HepG2 (cell line): ENCODE measurements around the gene FKBP10. TPM values are rescaled to one million over a fixed set of nuclear protein-coding genes. Genes with fewer than 3 reads are reported as not detected.

Experiments
- BRF2 ChIP-seq: sonication (generic); formaldehyde crosslinking; IDR thresholded peaks from 2 replicates; pipeline ENCODE4 v1.8.1; 2022; ENCODE audit warnings: mild to moderate bottlenecking, missing genetic modification reagents
- DRAP1 ChIP-seq: IDR thresholded peaks from 2 replicates; pipeline ENCODE4 v1.6.1; 2016; ENCODE audit warnings: missing genetic modification reagents, missing compliant biosample characterization
- LCORL ChIP-seq, 2 experiments: fragments of 450-650 bp in 1 of 2; sonication (generic) in 1 of 2; formaldehyde crosslinking in 1 of 2; IDR thresholded peaks; 2 replicates each; pipeline versions ENCODE4 v1.5.0 to v1.6.1; 2017 to 2020; ENCODE audit warnings: antibody characterized with exemption in 1 of 2, missing genetic modification reagents in 1 of 2
- RAD21 ChIP-seq: fragments of 450-650 bp; formaldehyde crosslinking; IDR thresholded peaks from 2 replicates; pipeline ENCODE4 v1.5.0; 2020; ENCODE audit warnings: mild to moderate bottlenecking
- REST ChIP-seq, 2 experiments: IDR thresholded peaks; 2 replicates each; pipeline ENCODE4 v1.6.1; 2011 to 2012; ENCODE audit warnings: low read length in 2 of 2, borderline replicate concordance in 1 of 2, low read depth in 1 of 2, mild to moderate bottlenecking in 1 of 2, moderate library complexity in 1 of 2
- ZBTB20 ChIP-seq: sonication (generic); formaldehyde crosslinking; IDR thresholded peaks from 2 replicates; pipeline ENCODE4 v1.8.1; 2023; ENCODE audit warnings: missing genetic modification reagents, low read depth, mild to moderate bottlenecking, borderline replicate concordance
- ZNF644 ChIP-seq: IDR thresholded peaks from 2 replicates; pipeline ENCODE4 v1.6.1; 2016; ENCODE audit warnings: low read depth
- ZNF788 ChIP-seq: sonication (generic); formaldehyde crosslinking; IDR thresholded peaks from 2 replicates; pipeline ENCODE4 v1.5.0; 2020; ENCODE audit warnings: mild to moderate bottlenecking, missing genetic modification reagents, borderline replicate concordance
- ZNF883 ChIP-seq: sonication (generic); formaldehyde crosslinking; IDR thresholded peaks from 2 replicates; pipeline ENCODE4 v1.5.1; 2020; ENCODE audit warnings: mild to moderate bottlenecking, missing genetic modification reagents; ENCODE audit errors: not compliant biosample characterization
- ZSCAN20 ChIP-seq: sonication (generic); formaldehyde crosslinking; IDR thresholded peaks from 2 replicates; pipeline ENCODE4 v1.4.0; 2020; ENCODE audit warnings: missing genetic modification reagents, mild to moderate bottlenecking, borderline replicate concordance
- polyA plus RNA-seq, 8 experiments: library from polyadenylated mRNA; depleted of rRNA in 3 of 8; stranded (reverse) in 7 of 8; unstranded in 1 of 8; fragments of >200 nt; fragmentation: Illumina TruSeq in 4 of 8; extraction: Trizol in 4 of 8; gene quantifications; 2 replicates each; pipeline versions ENCODE4 v1.2.1 to v1.2.3, GENCODE V29; 2011 to 2016; ENCODE audit warnings: low read depth in 4 of 8, missing spikeins in 1 of 8, mixed read lengths in 1 of 8; ENCODE audit not compliant: insufficient read depth in 1 of 8
- total RNA-seq, 5 experiments: library from RNA; depleted of rRNA; stranded (reverse); fragments of >200 nt; fragmentation: Illumina TruSeq; extraction: Trizol; gene quantifications; 2 replicates each; pipeline ENCODE4 v1.2.3, GENCODE V29; 2016; ENCODE audit warnings: low read depth in 1 of 5
- TF ChIP-seq, protein P1 (sequence below): sonication (generic); formaldehyde crosslinking; IDR thresholded peaks from 2 replicates; pipeline ENCODE4 v1.4.0; 2020; ENCODE audit warnings: missing genetic modification reagents
- TF ChIP-seq, protein P2 (sequence below): sonication (generic); formaldehyde crosslinking; IDR thresholded peaks from 2 replicates; pipeline ENCODE4 v1.4.0; 2020; ENCODE audit warnings: missing genetic modification reagents
- TF ChIP-seq, protein P3 (sequence below): sonication (generic); formaldehyde crosslinking; IDR thresholded peaks from 2 replicates; pipeline ENCODE4 v1.4.0; 2020; ENCODE audit warnings: mild to moderate bottlenecking, missing genetic modification reagents

Gene FKBP10
- total and polyA plus RNA-seq, 2 of the 13 experiments (the other 11 are each of a cell fraction or from before 2014, with no cell fraction given): 149 to 573 TPM

GRCh38 chr17:41777574-41778188, 35.1 kb upstream of the FKBP10 start (continued):
- TF ChIP-seq ZNF883 (CRISPR knock-in tag) (no peak), ZNF788 (CRISPR knock-in tag) (no peak), DRAP1 (CRISPR knock-in tag) (peak; percentile 51; the same call in 1 of the 2 replicates), ZNF644 (no peak), LCORL (IDR thresholded peaks at IDR 0.05) (no peak), LCORL (CRISPR knock-in tag; IDR thresholded peaks at IDR 0.05) (peak; percentile 85; the same call in 1 of the 2 replicates), ZBTB20 (CRISPR knock-in tag) (no peak), REST (IDR thresholded peaks at IDR 0.05; ENCODE audit: borderline replicate concordance in 1 of 2, low read depth in 1 of 2, low read length in 2 of 2) (peak in 1 of 2 experiments; percentile 44; a peak in 2 of 4 replicates), ZSCAN20 (CRISPR knock-in tag) (no peak), BRF2 (CRISPR knock-in tag) (no peak), RAD21 (CRISPR knock-in tag) (no peak)
- TF ChIP-seq, protein P1, sequence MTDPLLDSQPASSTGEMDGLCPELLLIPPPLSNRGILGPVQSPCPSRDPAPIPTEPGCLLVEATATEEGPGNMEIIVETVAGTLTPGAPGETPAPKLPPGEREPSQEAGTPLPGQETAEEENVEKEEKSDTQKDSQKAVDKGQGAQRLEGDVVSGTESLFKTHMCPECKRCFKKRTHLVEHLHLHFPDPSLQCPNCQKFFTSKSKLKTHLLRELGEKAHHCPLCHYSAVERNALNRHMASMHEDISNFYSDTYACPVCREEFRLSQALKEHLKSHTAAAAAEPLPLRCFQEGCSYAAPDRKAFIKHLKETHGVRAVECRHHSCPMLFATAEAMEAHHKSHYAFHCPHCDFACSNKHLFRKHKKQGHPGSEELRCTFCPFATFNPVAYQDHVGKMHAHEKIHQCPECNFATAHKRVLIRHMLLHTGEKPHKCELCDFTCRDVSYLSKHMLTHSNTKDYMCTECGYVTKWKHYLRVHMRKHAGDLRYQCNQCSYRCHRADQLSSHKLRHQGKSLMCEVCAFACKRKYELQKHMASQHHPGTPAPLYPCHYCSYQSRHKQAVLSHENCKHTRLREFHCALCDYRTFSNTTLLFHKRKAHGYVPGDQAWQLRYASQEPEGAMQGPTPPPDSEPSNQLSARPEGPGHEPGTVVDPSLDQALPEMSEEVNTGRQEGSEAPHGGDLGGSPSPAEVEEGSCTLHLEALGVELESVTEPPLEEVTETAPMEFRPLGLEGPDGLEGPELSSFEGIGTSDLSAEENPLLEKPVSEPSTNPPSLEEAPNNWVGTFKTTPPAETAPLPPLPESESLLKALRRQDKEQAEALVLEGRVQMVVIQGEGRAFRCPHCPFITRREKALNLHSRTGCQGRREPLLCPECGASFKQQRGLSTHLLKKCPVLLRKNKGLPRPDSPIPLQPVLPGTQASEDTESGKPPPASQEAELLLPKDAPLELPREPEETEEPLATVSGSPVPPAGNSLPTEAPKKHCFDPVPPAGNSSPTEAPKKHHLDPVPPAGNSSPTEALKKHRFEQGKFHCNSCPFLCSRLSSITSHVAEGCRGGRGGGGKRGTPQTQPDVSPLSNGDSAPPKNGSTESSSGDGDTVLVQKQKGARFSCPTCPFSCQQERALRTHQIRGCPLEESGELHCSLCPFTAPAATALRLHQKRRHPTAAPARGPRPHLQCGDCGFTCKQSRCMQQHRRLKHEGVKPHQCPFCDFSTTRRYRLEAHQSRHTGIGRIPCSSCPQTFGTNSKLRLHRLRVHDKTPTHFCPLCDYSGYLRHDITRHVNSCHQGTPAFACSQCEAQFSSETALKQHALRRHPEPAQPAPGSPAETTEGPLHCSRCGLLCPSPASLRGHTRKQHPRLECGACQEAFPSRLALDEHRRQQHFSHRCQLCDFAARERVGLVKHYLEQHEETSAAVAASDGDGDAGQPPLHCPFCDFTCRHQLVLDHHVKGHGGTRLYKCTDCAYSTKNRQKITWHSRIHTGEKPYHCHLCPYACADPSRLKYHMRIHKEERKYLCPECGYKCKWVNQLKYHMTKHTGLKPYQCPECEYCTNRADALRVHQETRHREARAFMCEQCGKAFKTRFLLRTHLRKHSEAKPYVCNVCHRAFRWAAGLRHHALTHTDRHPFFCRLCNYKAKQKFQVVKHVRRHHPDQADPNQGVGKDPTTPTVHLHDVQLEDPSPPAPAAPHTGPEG (CRISPR knock-in tag): no peak
- TF ChIP-seq, protein P2, sequence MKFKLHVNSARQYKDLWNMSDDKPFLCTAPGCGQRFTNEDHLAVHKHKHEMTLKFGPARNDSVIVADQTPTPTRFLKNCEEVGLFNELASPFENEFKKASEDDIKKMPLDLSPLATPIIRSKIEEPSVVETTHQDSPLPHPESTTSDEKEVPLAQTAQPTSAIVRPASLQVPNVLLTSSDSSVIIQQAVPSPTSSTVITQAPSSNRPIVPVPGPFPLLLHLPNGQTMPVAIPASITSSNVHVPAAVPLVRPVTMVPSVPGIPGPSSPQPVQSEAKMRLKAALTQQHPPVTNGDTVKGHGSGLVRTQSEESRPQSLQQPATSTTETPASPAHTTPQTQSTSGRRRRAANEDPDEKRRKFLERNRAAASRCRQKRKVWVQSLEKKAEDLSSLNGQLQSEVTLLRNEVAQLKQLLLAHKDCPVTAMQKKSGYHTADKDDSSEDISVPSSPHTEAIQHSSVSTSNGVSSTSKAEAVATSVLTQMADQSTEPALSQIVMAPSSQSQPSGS (CRISPR knock-in tag): no peak
- TF ChIP-seq, protein P3, sequence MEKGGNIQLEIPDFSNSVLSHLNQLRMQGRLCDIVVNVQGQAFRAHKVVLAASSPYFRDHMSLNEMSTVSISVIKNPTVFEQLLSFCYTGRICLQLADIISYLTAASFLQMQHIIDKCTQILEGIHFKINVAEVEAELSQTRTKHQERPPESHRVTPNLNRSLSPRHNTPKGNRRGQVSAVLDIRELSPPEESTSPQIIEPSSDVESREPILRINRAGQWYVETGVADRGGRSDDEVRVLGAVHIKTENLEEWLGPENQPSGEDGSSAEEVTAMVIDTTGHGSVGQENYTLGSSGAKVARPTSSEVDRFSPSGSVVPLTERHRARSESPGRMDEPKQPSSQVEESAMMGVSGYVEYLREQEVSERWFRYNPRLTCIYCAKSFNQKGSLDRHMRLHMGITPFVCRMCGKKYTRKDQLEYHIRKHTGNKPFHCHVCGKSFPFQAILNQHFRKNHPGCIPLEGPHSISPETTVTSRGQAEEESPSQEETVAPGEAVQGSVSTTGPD: peak; percentile 75; the same call in 1 of the 2 replicates
